ENCODE results near the gene CDKN2C.

The CDKN2C gene

DNA sequence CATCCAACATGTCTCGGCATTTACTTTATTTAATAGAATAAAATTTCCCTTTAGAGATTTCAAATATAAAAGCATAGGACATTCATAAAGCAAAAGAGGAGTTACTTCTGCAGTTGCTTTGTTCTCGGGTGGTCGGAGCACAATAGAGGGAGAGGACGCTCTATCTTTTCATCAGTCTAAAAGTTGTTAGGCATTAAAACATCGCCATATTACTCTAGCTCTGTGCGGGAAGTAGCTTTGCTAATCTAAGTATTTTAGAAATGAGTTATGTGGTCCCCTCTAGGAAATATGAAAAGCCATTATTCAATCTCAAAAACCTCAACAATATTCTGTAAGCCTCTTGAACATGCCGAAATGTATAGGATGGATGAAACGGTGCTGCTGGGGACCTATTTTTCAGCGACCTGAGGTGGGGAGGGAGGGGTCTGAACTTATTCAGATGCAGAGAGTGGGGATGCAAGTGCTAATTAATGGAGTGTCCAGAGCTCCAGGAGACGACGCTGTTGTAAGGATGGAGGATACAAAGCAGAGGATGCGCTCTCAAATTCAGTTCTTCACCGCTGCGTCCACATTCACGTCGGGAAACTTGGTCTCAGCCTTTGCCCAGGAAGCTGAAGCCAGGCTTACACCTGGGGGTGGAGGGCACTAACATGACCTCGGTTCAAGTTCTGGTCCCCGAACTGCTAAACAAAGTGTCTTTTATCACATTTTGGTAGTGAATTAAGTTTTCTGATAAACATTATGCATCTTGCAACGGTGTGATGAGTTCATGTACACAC is 6.3 kb downstream of the CDKN2C start:
- Histone ChIP-seq H3K4me3 (replicated peaks; ENCODE audit: insufficient read depth, low read length) (peak overlapping the region; percentile 72), H3K27ac (replicated peaks) (peak overlapping the region; percentile 97), H3K27me3 (ENCODE audit: insufficient read depth, poor library complexity, severe bottlenecking) (no peaks in the 10 kb centered on the region)
- DNase-seq (ENCODE audit: low read depth in 1 of 2, low spot score in 1 of 2), result no peak
- no peak for TF ChIP-seq SPI1 (IDR thresholded peaks at IDR 0.05; ENCODE audit: borderline replicate concordance, low read depth)
- TF ChIP-seq, protein P1, sequence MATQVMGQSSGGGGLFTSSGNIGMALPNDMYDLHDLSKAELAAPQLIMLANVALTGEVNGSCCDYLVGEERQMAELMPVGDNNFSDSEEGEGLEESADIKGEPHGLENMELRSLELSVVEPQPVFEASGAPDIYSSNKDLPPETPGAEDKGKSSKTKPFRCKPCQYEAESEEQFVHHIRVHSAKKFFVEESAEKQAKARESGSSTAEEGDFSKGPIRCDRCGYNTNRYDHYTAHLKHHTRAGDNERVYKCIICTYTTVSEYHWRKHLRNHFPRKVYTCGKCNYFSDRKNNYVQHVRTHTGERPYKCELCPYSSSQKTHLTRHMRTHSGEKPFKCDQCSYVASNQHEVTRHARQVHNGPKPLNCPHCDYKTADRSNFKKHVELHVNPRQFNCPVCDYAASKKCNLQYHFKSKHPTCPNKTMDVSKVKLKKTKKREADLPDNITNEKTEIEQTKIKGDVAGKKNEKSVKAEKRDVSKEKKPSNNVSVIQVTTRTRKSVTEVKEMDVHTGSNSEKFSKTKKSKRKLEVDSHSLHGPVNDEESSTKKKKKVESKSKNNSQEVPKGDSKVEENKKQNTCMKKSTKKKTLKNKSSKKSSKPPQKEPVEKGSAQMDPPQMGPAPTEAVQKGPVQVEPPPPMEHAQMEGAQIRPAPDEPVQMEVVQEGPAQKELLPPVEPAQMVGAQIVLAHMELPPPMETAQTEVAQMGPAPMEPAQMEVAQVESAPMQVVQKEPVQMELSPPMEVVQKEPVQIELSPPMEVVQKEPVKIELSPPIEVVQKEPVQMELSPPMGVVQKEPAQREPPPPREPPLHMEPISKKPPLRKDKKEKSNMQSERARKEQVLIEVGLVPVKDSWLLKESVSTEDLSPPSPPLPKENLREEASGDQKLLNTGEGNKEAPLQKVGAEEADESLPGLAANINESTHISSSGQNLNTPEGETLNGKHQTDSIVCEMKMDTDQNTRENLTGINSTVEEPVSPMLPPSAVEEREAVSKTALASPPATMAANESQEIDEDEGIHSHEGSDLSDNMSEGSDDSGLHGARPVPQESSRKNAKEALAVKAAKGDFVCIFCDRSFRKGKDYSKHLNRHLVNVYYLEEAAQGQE (IDR thresholded peaks at IDR 0.05; ENCODE audit: insufficient replicate concordance, low read depth), result no peak
- TF ChIP-seq, protein P2, sequence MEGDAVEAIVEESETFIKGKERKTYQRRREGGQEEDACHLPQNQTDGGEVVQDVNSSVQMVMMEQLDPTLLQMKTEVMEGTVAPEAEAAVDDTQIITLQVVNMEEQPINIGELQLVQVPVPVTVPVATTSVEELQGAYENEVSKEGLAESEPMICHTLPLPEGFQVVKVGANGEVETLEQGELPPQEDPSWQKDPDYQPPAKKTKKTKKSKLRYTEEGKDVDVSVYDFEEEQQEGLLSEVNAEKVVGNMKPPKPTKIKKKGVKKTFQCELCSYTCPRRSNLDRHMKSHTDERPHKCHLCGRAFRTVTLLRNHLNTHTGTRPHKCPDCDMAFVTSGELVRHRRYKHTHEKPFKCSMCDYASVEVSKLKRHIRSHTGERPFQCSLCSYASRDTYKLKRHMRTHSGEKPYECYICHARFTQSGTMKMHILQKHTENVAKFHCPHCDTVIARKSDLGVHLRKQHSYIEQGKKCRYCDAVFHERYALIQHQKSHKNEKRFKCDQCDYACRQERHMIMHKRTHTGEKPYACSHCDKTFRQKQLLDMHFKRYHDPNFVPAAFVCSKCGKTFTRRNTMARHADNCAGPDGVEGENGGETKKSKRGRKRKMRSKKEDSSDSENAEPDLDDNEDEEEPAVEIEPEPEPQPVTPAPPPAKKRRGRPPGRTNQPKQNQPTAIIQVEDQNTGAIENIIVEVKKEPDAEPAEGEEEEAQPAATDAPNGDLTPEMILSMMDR (IDR thresholded peaks at IDR 0.05; ENCODE audit: insufficient read depth, low read length), result no peak
- no peak for TF ChIP-seq GABPA (IDR thresholded peaks at IDR 0.05; ENCODE audit: low read depth)
- TF ChIP-seq POLR2AphosphoS5 (IDR thresholded peaks at IDR 0.05; ENCODE audit: low read depth), result no peak

DNA sequence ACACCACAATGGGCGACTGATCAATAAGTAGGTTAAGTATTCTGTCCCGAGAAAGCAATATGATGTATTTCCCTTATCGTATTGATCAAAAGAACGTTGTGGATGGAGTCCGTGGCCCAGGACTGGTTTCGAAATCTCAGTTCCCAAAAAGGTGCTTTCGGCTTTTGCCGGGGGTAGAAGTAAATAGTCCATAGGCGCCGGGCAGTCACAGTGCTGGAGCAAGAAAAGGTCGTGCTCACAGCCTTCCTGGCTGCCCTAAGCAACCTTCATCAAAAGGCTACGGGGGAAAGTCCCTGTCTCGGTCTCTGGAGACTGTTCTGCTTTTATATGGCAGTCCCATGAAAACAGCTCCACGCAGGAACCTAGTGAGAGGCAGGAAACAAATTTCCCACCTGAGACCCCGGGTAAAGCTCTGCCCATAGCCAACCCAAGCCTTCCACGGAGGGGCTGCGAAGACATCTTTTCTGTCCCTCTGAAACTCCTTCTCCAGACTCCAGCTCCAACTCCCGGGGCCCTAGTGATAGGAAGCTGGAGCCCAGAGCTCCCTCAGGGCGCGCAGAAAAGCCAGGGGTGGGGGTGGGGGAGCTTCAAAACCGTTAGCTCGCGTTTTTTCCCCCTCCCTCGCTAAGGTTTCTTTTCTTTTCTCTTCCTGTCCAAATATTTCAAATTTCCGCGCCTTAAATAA is 7.0 kb downstream of the CDKN2C start:
- no peaks in the 10 kb centered on the region for H3K27me3 ChIP-seq (ENCODE audit: insufficient read depth, poor library complexity, severe bottlenecking)
- H3K27ac ChIP-seq (replicated peaks), result peak overlapping the region; percentile 97
- 0 out of 2 replicates have a peak, but pooled peaks have one; percentile 9 for TF ChIP-seq SPI1 (IDR thresholded peaks at IDR 0.05; ENCODE audit: borderline replicate concordance, low read depth)
- TF ChIP-seq, protein P1 (IDR thresholded peaks at IDR 0.05; ENCODE audit: insufficient replicate concordance, low read depth), result no peak
- peak overlapping the region; percentile 72 for H3K4me3 ChIP-seq (replicated peaks; ENCODE audit: insufficient read depth, low read length)
- peak in 1 of 2 experiments; percentile 65 for DNase-seq (ENCODE audit: low read depth in 1 of 2, low spot score in 1 of 2)

DNA sequence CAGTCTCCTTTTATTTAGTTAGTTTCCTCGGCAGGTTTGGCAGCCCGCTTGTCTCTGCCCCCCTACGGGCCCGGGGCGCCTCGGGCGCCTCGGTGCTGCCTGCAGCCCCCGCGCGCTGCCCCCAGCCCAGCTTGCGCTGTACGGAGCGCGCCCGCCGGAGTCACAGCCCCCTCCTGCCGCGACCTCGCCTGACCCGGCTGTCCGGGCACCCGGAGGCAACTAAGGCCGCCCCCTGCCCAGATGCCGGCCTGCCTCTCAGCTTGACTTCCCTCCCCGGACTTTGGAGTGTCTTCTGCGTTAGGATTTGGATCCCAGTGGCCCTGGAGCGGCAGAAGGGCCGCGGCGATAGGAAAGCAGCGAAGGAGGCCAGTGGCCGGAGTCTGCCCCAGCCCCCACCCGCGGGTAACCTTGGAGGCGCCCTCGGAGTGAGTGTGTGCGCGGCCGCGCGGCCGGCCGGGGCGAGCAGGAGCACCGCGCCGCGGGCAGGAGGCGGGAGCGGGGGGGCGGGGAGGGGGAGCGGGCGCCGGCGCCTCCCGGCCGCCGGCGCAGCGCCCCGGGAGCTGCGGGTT is 7.6 kb downstream of the CDKN2C start:
- peak in 1 of 2 experiments; percentile 52 for DNase-seq (ENCODE audit: low read depth in 1 of 2, low spot score in 1 of 2)
- TF ChIP-seq POLR2AphosphoS5 (IDR thresholded peaks at IDR 0.05; ENCODE audit: low read depth) (peak; percentile 1; the same call in 1 of the 2 replicates), SPI1 (IDR thresholded peaks at IDR 0.05; ENCODE audit: borderline replicate concordance, low read depth) (peak; percentile 18; the same call in 1 of the 2 replicates), GABPA (IDR thresholded peaks at IDR 0.05; ENCODE audit: low read depth) (no peak)
- TF ChIP-seq, protein P1 (IDR thresholded peaks at IDR 0.05; ENCODE audit: insufficient replicate concordance, low read depth), result no peak
- TF ChIP-seq, protein P2 (IDR thresholded peaks at IDR 0.05; ENCODE audit: insufficient read depth, low read length), result no peak
- peak overlapping the region; percentile 97 for H3K27ac ChIP-seq (replicated peaks)
- no peaks in the 10 kb centered on the region for H3K27me3 ChIP-seq (ENCODE audit: insufficient read depth, poor library complexity, severe bottlenecking)
- peak overlapping the region; percentile 72 for H3K4me3 ChIP-seq (replicated peaks; ENCODE audit: insufficient read depth, low read length)
